Measurements from ENCODE around the gene SPSB2.

The SPSB2 gene

GRCh38 chr12:6849976-6850560, 23.0 kb downstream of the SPSB2 start:
- no peak for DNase-seq

- no peak for DNase-seq
These were observed 23.7 kb downstream of the SPSB2 start for GRCh38 chr12:6849427-6849826.

- no peak for DNase-seq
These were observed 25.4 kb downstream of the SPSB2 start for GRCh38 chr12:6847676-6848075.

- no peak for DNase-seq
These were observed 26.7 kb downstream of the SPSB2 start for GRCh38 chr12:6846316-6846869.

- DNase-seq, result no peak
These were observed 27.7 kb downstream of the SPSB2 start for GRCh38 chr12:6845395-6845794.

GRCh38 chr12:6843118-6843902, 29.8 kb downstream of the SPSB2 start:
- no peak for DNase-seq

- DNase-seq, result no peak
These were observed 31.0 kb downstream of the SPSB2 start for GRCh38 chr12:6842075-6842474.

- no peak for DNase-seq
These were observed 32.2 kb downstream of the SPSB2 start, which contains the start of gene GNB3 for GRCh38 chr12:6840761-6841515. TSS of gene GNB3 (plus strand) at chr12:6840925. CDS start at chr12:6841288, 363 bp downstream.

- DNase-seq, result no peak
These were observed 32.8 kb downstream of the SPSB2 start for GRCh38 chr12:6840330-6840729.

- DNase-seq, result no peak
These were observed 33.5 kb downstream of the SPSB2 start for GRCh38 chr12:6839482-6840201.

GRCh38 chr12:6838854-6839253, 34.2 kb downstream of the SPSB2 start:
- no peak for DNase-seq

GRCh38 chr12:6837370-6838060, 35.6 kb downstream of the SPSB2 start:
- DNase-seq, result no peak

GRCh38 chr12:6836851-6837250, 36.3 kb downstream of the SPSB2 start:
- no peak for DNase-seq

GRCh38 chr12:6834873-6835272, 38.2 kb downstream of the SPSB2 start:
- no peak for DNase-seq

- no peak for DNase-seq
These were observed 38.8 kb downstream of the SPSB2 start for GRCh38 chr12:6834254-6834653.

GRCh38 chr12:6833189-6833890, 39.8 kb downstream of the SPSB2 start:
- DNase-seq, result no peak

- DNase-seq, result no peak
These were observed 41.0 kb downstream of the SPSB2 start for GRCh38 chr12:6832125-6832524.

- no peak for DNase-seq
These were observed 41.6 kb downstream of the SPSB2 start for GRCh38 chr12:6831450-6831995.

- no peak for DNase-seq
These were observed 42.1 kb downstream of the SPSB2 start for GRCh38 chr12:6830999-6831398.

- DNase-seq, result no peak
These were observed 42.7 kb downstream of the SPSB2 start for GRCh38 chr12:6830286-6830890.

All from CD4-positive, alpha-beta T cell treated with Interleukin-12 subunit alpha and Interleukin-12 subunit beta, for 1 hour (primary cell).